Measurements from ENCODE around the gene NELL1.

The NELL1 gene

GRCh38 chr11:20668844-20669819, at the start of gene NELL1:
NELL1 (plus strand) TSS chr11:20669586.
- H2AFZ ChIP-seq (ENCODE audit: low read depth, low read length): no peak within 1 kb of the TSS
- H3K27ac ChIP-seq (ENCODE audit: low read length): no peak within 1 kb of the TSS
- no peaks in the 10 kb centered on the region for H3K9me3 ChIP-seq (ENCODE audit: insufficient read depth, low read length, severe bottlenecking)
- no peaks in the 10 kb centered on the region for H3K27me3 ChIP-seq (ENCODE audit: insufficient read depth, low read length, poor library complexity)
- DNase-seq: no peak
- H3K9ac ChIP-seq (ENCODE audit: low read depth, low read length): no peak within 1 kb of the TSS
- H3K4me3 ChIP-seq (ENCODE audit: low read depth in 1 of 2, low read length in 2 of 2): no peak within 1 kb of the TSS
- no peak for TF ChIP-seq EZH2 (IDR thresholded peaks at IDR 0.05; ENCODE audit: borderline replicate concordance, low read depth, low read length, severe bottlenecking)
- TF ChIP-seq, protein P1, sequence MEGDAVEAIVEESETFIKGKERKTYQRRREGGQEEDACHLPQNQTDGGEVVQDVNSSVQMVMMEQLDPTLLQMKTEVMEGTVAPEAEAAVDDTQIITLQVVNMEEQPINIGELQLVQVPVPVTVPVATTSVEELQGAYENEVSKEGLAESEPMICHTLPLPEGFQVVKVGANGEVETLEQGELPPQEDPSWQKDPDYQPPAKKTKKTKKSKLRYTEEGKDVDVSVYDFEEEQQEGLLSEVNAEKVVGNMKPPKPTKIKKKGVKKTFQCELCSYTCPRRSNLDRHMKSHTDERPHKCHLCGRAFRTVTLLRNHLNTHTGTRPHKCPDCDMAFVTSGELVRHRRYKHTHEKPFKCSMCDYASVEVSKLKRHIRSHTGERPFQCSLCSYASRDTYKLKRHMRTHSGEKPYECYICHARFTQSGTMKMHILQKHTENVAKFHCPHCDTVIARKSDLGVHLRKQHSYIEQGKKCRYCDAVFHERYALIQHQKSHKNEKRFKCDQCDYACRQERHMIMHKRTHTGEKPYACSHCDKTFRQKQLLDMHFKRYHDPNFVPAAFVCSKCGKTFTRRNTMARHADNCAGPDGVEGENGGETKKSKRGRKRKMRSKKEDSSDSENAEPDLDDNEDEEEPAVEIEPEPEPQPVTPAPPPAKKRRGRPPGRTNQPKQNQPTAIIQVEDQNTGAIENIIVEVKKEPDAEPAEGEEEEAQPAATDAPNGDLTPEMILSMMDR (IDR thresholded peaks at IDR 0.05; ENCODE audit: borderline replicate concordance, extremely low read depth, low read length, poor library complexity, severe bottlenecking): no peak
- H4K20me1 ChIP-seq (ENCODE audit: insufficient read depth, low read length): no peaks in the 10 kb centered on the region
- no peaks in the 10 kb centered on the region for H3K79me2 ChIP-seq (ENCODE audit: insufficient read depth, low read length)
- no peak within 1 kb of the TSS for H3K4me2 ChIP-seq (ENCODE audit: insufficient read depth, low read length)
- ATAC-seq (ENCODE audit: insufficient read depth, low read depth): no peak
- H3K36me3 ChIP-seq (ENCODE audit: insufficient read depth, low read length): no peaks in the 10 kb centered on the region
- no peaks in the 10 kb centered on the region for H3K4me1 ChIP-seq (ENCODE audit: insufficient read depth, low read length)

DNA sequence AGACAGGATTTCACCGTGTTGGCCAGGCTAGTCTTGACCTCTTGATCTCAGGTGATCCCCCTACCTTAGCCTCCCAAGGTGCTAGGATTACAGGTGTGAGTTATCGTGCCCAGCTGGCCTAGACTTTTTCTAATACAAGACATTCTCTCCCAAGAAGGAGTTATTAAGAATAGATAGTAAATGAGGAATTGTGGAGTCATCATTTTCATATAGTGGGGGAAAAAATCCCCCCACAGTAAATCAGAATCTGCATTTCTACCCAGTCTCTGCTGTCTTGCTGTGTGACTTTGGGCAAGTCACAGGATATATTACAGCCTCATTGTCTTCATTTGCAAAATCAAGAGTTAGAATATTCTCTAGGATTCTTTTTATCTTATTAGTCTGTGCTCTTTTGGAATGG, 48.4 kb upstream of the NELL1 start:
- ATAC-seq (ENCODE audit: insufficient read depth, low read depth) (no peak), DNase-seq (no peak)
- H3K4me2 ChIP-seq (ENCODE audit: insufficient read depth, low read length): no peak overlapping the region
- no peak overlapping the region for H3K4me3 ChIP-seq (ENCODE audit: low read depth in 1 of 2, low read length in 2 of 2)
- H3K36me3 ChIP-seq (ENCODE audit: insufficient read depth, low read length): no peaks in the 10 kb centered on the region
- TF ChIP-seq, protein P1 (IDR thresholded peaks at IDR 0.05; ENCODE audit: borderline replicate concordance, extremely low read depth, low read length, poor library complexity, severe bottlenecking): no peak
- no peak for TF ChIP-seq EZH2 (IDR thresholded peaks at IDR 0.05; ENCODE audit: borderline replicate concordance, low read depth, low read length, severe bottlenecking)
- peaks cover 2% of the 10 kb centered on the region for H3K27me3 ChIP-seq (ENCODE audit: insufficient read depth, low read length, poor library complexity)
- no peaks in the 10 kb centered on the region for H3K9me3 ChIP-seq (ENCODE audit: insufficient read depth, low read length, severe bottlenecking)
- no peaks in the 10 kb centered on the region for H3K79me2 ChIP-seq (ENCODE audit: insufficient read depth, low read length)
- H3K9ac ChIP-seq (ENCODE audit: low read depth, low read length): no peak overlapping the region
- H2AFZ ChIP-seq (ENCODE audit: low read depth, low read length): no peak overlapping the region
- H3K27ac ChIP-seq (ENCODE audit: low read length): no peak overlapping the region
- H4K20me1 ChIP-seq (ENCODE audit: insufficient read depth, low read length): no peaks in the 10 kb centered on the region
- no peaks in the 10 kb centered on the region for H3K4me1 ChIP-seq (ENCODE audit: insufficient read depth, low read length)

GRCh38 chr11:20621679-20622078, 47.7 kb upstream of the NELL1 start:
- TF ChIP-seq, protein P1 (IDR thresholded peaks at IDR 0.05; ENCODE audit: borderline replicate concordance, extremely low read depth, low read length, poor library complexity, severe bottlenecking): no peak
- TF ChIP-seq EZH2 (IDR thresholded peaks at IDR 0.05; ENCODE audit: borderline replicate concordance, low read depth, low read length, severe bottlenecking): no peak
- Histone ChIP-seq H3K9ac (ENCODE audit: low read depth, low read length) (no peak overlapping the region), H3K4me3 (ENCODE audit: low read depth in 1 of 2, low read length in 2 of 2) (no peak overlapping the region), H3K36me3 (ENCODE audit: insufficient read depth, low read length) (no peaks in the 10 kb centered on the region), H3K4me1 (ENCODE audit: insufficient read depth, low read length) (no peaks in the 10 kb centered on the region), H3K4me2 (ENCODE audit: insufficient read depth, low read length) (no peak overlapping the region), H3K27me3 (ENCODE audit: insufficient read depth, low read length, poor library complexity) (no peaks in the 10 kb centered on the region), H3K79me2 (ENCODE audit: insufficient read depth, low read length) (no peaks in the 10 kb centered on the region), H3K27ac (ENCODE audit: low read length) (no peak overlapping the region), H3K9me3 (ENCODE audit: insufficient read depth, low read length, severe bottlenecking) (no peaks in the 10 kb centered on the region), H2AFZ (ENCODE audit: low read depth, low read length) (no peak overlapping the region), H4K20me1 (ENCODE audit: insufficient read depth, low read length) (no peaks in the 10 kb centered on the region)
- ATAC-seq (ENCODE audit: insufficient read depth, low read depth): no peak
- DNase-seq: no peak
